ENCODE results near the gene YBX2.

Gene YBX2

GRCh38 chr17:7241783-7242716 is 52.4 kb downstream of the YBX2 start, which contains the start of gene GABARAP:
Gene GABARAP, minus strand, starts transcription at chr17:7242449. Its CDS starts 119 bp downstream, at chr17:7242330.
- DNase-seq = peak; percentile 89

DNA sequence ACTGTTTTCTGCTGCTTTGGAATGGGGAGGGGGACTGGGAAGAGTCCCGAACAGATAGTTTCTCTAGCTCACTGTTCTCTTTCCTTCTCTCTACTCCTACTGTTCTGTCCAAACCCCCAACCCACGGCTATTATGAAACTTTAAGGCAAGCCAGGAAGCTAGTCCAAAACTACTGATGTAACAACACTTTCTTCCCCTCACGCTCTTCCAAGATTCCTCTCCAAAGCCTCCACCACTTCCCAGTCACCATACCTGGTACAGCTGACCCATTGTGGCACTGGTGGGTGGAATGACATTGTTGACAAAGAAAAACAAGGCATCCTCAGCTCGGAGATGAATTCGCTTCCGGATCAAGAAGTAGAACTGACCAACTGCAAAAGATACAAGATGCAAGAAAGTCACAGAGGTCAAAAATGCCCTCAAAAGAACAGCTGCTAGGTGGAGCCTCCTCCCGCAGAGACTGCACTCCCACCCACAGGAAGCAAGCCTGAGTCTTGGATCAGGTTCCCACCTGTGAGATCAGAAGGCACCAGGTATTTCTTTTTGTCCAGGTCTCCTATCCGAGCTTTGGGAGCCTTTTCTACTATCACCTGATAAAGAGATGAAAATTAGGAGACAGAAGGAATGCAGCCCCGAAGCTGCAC is 53.2 kb downstream of the YBX2 start:
- DNase-seq = no peak

- no peak for DNase-seq
These were observed 54.1 kb downstream of the YBX2 start for GRCh38 chr17:7240375-7240774.

- DNase-seq = peak; percentile 100
These were observed 55.1 kb downstream of the YBX2 start, which contains the start of gene PHF23 for GRCh38 chr17:7239091-7240027. Gene PHF23, minus strand, starts transcription at chr17:7239457. Its CDS starts 178 bp downstream, at chr17:7239279.

DNA sequence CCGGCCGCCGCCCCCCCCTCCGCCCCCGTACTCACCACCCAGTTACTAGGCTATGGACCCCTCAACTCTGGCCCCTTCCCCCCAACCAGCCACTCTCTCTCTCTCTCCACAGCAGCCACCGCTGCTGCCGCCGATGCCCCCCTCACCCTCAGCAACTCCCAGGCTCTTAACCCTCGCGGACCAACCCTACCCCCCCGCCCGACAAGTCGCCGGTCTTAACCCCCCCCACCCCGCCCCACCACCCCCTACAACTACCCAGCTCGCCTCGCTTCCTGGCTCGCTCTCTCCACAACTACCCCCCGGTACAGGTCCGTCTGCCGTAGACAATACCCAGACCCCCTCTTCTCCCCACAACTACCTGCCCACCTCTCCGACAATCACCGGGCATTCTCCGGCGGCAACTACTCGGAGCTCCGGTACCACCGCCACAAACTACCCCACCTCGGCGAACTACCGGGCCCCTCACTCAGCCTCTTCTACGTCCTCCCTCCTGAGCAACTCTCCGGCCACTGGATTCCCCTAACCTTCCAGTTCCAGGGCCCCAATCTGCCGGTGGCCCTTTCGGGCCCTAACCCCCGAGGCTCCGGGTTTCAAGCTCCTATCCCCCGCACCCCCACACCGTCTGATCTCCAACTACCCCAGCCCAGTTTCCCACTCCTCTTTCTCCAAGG is 55.9 kb downstream of the YBX2 start:
- no peak for DNase-seq

Measured in activated CD4-positive, alpha-beta T cell treated with anti-CD3 and anti-CD28 coated beads, Interleukin-10, Interleukin-2, amounts not matched to agents 100 ng/mL and 50 ng/mL, durations not matched to agents 16 hours and 8 hours (primary cell).